ENCODE data around the gene C14orf93.
A peak's percentile ranks its signal among the peaks of the same experiment; 100 is the strongest.

Gene C14orf93

GRCh38 chr14:23009939-23010726 lies at the start of gene C14orf93:
Gene C14orf93, minus strand, starts transcription at chr14:23010143. Its CDS starts 11,120 bp downstream, at chr14:22999023.
- DNase-seq (ENCODE audit: low read depth, low spot score), result no peak

GRCh38 chr14:23058654-23059504 lies 48.9 kb upstream of the C14orf93 start:
- no peak for DNase-seq (ENCODE audit: low read depth, low spot score)

- peak; percentile 63 for DNase-seq (ENCODE audit: low read depth, low spot score)
Measured at GRCh38 chr14:23057757-23058653, 48.1 kb upstream of the C14orf93 start.

GRCh38 chr14:23056956-23057756 lies 47.2 kb upstream of the C14orf93 start, which contains the start of gene CDH24:
Gene CDH24, minus strand, starts transcription at chr14:23057520. Its CDS starts 1,787 bp downstream, at chr14:23055733.
- DNase-seq (ENCODE audit: low read depth, low spot score), result no peak

GRCh38 chr14:23056145-23056955 lies 46.4 kb upstream of the C14orf93 start:
- no peak for DNase-seq (ENCODE audit: low read depth, low spot score)

GRCh38 chr14:23055621-23056144 lies 45.7 kb upstream of the C14orf93 start:
- no peak for DNase-seq (ENCODE audit: low read depth, low spot score)

- no peak for DNase-seq (ENCODE audit: low read depth, low spot score)
Measured at GRCh38 chr14:23055147-23055550, 45.2 kb upstream of the C14orf93 start.

GRCh38 chr14:23054000-23054811 lies 44.3 kb upstream of the C14orf93 start:
- DNase-seq (ENCODE audit: low read depth, low spot score), result no peak

GRCh38 chr14:23053426-23053825 lies 43.5 kb upstream of the C14orf93 start:
- DNase-seq (ENCODE audit: low read depth, low spot score), result no peak

- no peak for DNase-seq (ENCODE audit: low read depth, low spot score)
Measured at GRCh38 chr14:23052671-23053070, 42.7 kb upstream of the C14orf93 start.

GRCh38 chr14:23052182-23052623 lies 42.3 kb upstream of the C14orf93 start:
- no peak for DNase-seq (ENCODE audit: low read depth, low spot score)

GRCh38 chr14:23051141-23052057 lies 41.5 kb upstream of the C14orf93 start:
- DNase-seq (ENCODE audit: low read depth, low spot score), result no peak

GRCh38 chr14:23049011-23049410 lies 39.1 kb upstream of the C14orf93 start:
- no peak for DNase-seq (ENCODE audit: low read depth, low spot score)

- no peak for DNase-seq (ENCODE audit: low read depth, low spot score)
Measured at GRCh38 chr14:23047751-23048693, 38.1 kb upstream of the C14orf93 start.

GRCh38 chr14:23047034-23047634 lies 37.2 kb upstream of the C14orf93 start:
- no peak for DNase-seq (ENCODE audit: low read depth, low spot score)
